HG03066 (cell line): Measurements from ENCODE around the gene AKR1C3.
"Not testable (repeated sequence)": the region's sequence is repeated elsewhere in the genome, so short reads cannot be mapped to it uniquely, and the experiment has no call there.

Source experiments
- ATAC-seq: cut with Tn5 transposase; IDR thresholded peaks from one replicate; pipeline ENCODE4 v1.9.1; 2021; ENCODE audit warnings: low read depth; ENCODE audit not compliant: unreplicated experiment

The AKR1C3 gene

GRCh38 chr10:5094265-5095205, at the start of gene AKR1C3:
TSS of gene AKR1C3 (plus strand) at chr10:5094414. CDS start at chr10:5094445, 31 bp downstream.
- ATAC-seq = no peak

- no peak for ATAC-seq
These were observed 49.1 kb upstream of the AKR1C3 start for GRCh38 chr10:5045095-5045494.

GRCh38 chr10:5046410-5046809, 47.8 kb upstream of the AKR1C3 start:
- ATAC-seq = no peak

- ATAC-seq = not testable (repeated sequence)
These were observed 47.2 kb upstream of the AKR1C3 start for GRCh38 chr10:5047055-5047454.

GRCh38 chr10:5047912-5048628, 46.1 kb upstream of the AKR1C3 start:
- ATAC-seq = no peak

GRCh38 chr10:5052951-5053500, 41.2 kb upstream of the AKR1C3 start:
- ATAC-seq = not testable (repeated sequence)

GRCh38 chr10:5054831-5055230, 39.4 kb upstream of the AKR1C3 start:
- ATAC-seq = not testable (repeated sequence)

GRCh38 chr10:5059267-5059666, 34.9 kb upstream of the AKR1C3 start:
- ATAC-seq = not testable (repeated sequence)

- ATAC-seq = not testable (repeated sequence)
These were observed 33.4 kb upstream of the AKR1C3 start for GRCh38 chr10:5060791-5061190.

GRCh38 chr10:5064656-5065055, 29.6 kb upstream of the AKR1C3 start:
- ATAC-seq = no peak

GRCh38 chr10:5068274-5068984, 25.8 kb upstream of the AKR1C3 start:
- no peak for ATAC-seq

GRCh38 chr10:5070648-5071410, 23.4 kb upstream of the AKR1C3 start:
- ATAC-seq = no peak

- ATAC-seq = no peak
These were observed 22.6 kb upstream of the AKR1C3 start for GRCh38 chr10:5071411-5072198.

- no peak for ATAC-seq
These were observed 20.6 kb upstream of the AKR1C3 start for GRCh38 chr10:5073659-5074058.

GRCh38 chr10:5076615-5077014, 17.6 kb upstream of the AKR1C3 start:
- ATAC-seq = no peak

GRCh38 chr10:5078547-5079180, 15.6 kb upstream of the AKR1C3 start:
- ATAC-seq = no peak

- no peak for ATAC-seq
These were observed 14.8 kb upstream of the AKR1C3 start for GRCh38 chr10:5079306-5079830.

- no peak for ATAC-seq
These were observed 14.4 kb upstream of the AKR1C3 start for GRCh38 chr10:5079836-5080235.
